ENCODE results near the gene CHRNA5.

- TF ChIP-seq CTCF (IDR thresholded peaks at IDR 0.05; ENCODE audit: insufficient read depth, low read length) (no peak), POLR2AphosphoS5 (IDR thresholded peaks at IDR 0.05; ENCODE audit: low read depth) (no peak), REST (IDR thresholded peaks at IDR 0.05; ENCODE audit: insufficient replicate concordance, low read depth) (no peak), SPI1 (IDR thresholded peaks at IDR 0.05; ENCODE audit: borderline replicate concordance, low read depth) (no peak)
These were observed 75.9 kb downstream of the CHRNA5 start, which contains the start of gene CHRNB4 for GRCh38 chr15:78641102-78641748.

All from HL-60 (cell line).